ENCODE measurements around the gene PFDN6.
"Not testable (repeated sequence)": the region's sequence is repeated elsewhere in the genome, so short reads cannot be mapped to it uniquely, and the experiment has no call there.

PFDN6 gene

GRCh38 chr6:33273924-33274902, 15.2 kb upstream of the PFDN6 start:
- no peak for DNase-seq

GRCh38 chr6:33275795-33276580, 13.4 kb upstream of the PFDN6 start:
- DNase-seq, result not testable (repeated sequence)

GRCh38 chr6:33276581-33276863, 12.9 kb upstream of the PFDN6 start:
- DNase-seq, result no peak

GRCh38 chr6:33276864-33277662, 12.3 kb upstream of the PFDN6 start, which contains the start of gene B3GALT4:
Gene B3GALT4, plus strand, starts transcription at chr6:33277123. Its CDS starts 297 bp downstream, at chr6:33277420.
- DNase-seq, result peak; percentile 63 to 76

- peak in 1 of 2 experiments; percentile 21 for DNase-seq
Measured at GRCh38 chr6:33277663-33278391, 11.6 kb upstream of the PFDN6 start.

GRCh38 chr6:33278392-33278741, 11.0 kb upstream of the PFDN6 start:
- no peak for DNase-seq

- no peak for DNase-seq
Measured at GRCh38 chr6:33278810-33279209, 10.6 kb upstream of the PFDN6 start.

GRCh38 chr6:33279257-33279695, 10.1 kb upstream of the PFDN6 start:
- no peak for DNase-seq

- DNase-seq, result no peak
Measured at GRCh38 chr6:33279971-33280511, 9.4 kb upstream of the PFDN6 start.

GRCh38 chr6:33280539-33280938, 8.9 kb upstream of the PFDN6 start:
- DNase-seq, result no peak

GRCh38 chr6:33285214-33285613, 4.2 kb upstream of the PFDN6 start:
- DNase-seq, result not testable (repeated sequence)

GRCh38 chr6:33286946-33287914, 2.2 kb upstream of the PFDN6 start:
- DNase-seq, result no peak

GRCh38 chr6:33288141-33288920, 1.1 kb upstream of the PFDN6 start:
- no peak for DNase-seq

GRCh38 chr6:33289784-33290315, 449 bp downstream of the PFDN6 start:
- DNase-seq, result no peak

- no peak for DNase-seq
Measured at GRCh38 chr6:33290459-33290858, 1.1 kb downstream of the PFDN6 start.

GRCh38 chr6:33292996-33293682, 3.7 kb downstream of the PFDN6 start:
- no peak for DNase-seq

GRCh38 chr6:33294086-33294823, 4.9 kb downstream of the PFDN6 start:
- no peak for DNase-seq
